Gastroesophageal sphincter (tissue), 4 donors: Measurements from ENCODE around the gene TULP4. TPM values are rescaled to one million over a fixed set of nuclear protein-coding genes. Genes with fewer than 3 reads are reported as not detected.

Experiments
- ATAC-seq: fragments of 150-250 bp; one replicate; pipeline ENCODE4 v1.9.1; 2016; ENCODE audit warnings: mild to moderate bottlenecking, moderate library complexity
- H3K27ac ChIP-seq, 4 donors: fragments of 200-600 bp; sonication (generic) in 3 of 4; 1 replicate in 3 of 4; 2 replicates in 1 of 4; pipeline ENCODE4 v1.5.1; 2016 to 2019
- H3K27me3 ChIP-seq: fragments of 200-600 bp; sonication (generic); one replicate; pipeline ENCODE4 v1.5.1; 2019
- H3K36me3 ChIP-seq, 2 donors: fragments of 200-600 bp; sonication (generic); one replicate each; pipeline ENCODE4 v1.5.1; 2019; ENCODE audit warnings: control low read depth in 1 of 2
- H3K4me1 ChIP-seq, 3 donors: fragments of 200-600 bp; sonication (generic); 1 replicate in 2 of 3; 2 replicates in 1 of 3; pipeline ENCODE4 v1.5.1; 2016 to 2019; ENCODE audit warnings: control low read depth in 2 of 3
- H3K4me3 ChIP-seq, 2 donors: fragments of 200-600 bp; sonication (generic); one replicate each; pipeline ENCODE4 v1.5.1; 2019; ENCODE audit warnings: mild to moderate bottlenecking in 1 of 2, moderate library complexity in 1 of 2
- H3K9me3 ChIP-seq, 3 donors: fragments of 200-600 bp; sonication (generic); one replicate each; pipeline ENCODE4 v1.5.1; 2017 to 2019; ENCODE audit warnings: control low read depth in 2 of 3
- CTCF ChIP-seq, 4 experiments: fragments of 200-600 bp in 2 of 4; fragments of 450-650 bp in 2 of 4; sonication (generic) in 1 of 4; IDR thresholded peaks; one replicate each; pipeline ENCODE4 v1.5.1; 2017 to 2019; ENCODE audit warnings: antibody characterized with exemption in 4 of 4, mild to moderate bottlenecking in 2 of 4, moderate library complexity in 2 of 4
- EP300 ChIP-seq: sonication (generic); formaldehyde crosslinking; IDR thresholded peaks from one replicate; pipeline ENCODE4 v1.6.1; 2017; ENCODE audit warnings: antibody characterized with exemption, mild to moderate bottlenecking
- POLR2A ChIP-seq, 2 donors: fragments of 450-650 bp; IDR thresholded peaks; one replicate each; pipeline ENCODE4 v1.6.1; 2017; ENCODE audit warnings: antibody characterized with exemption in 2 of 2, mild to moderate bottlenecking in 2 of 2, moderate library complexity in 1 of 2
- POLR2AphosphoS5 ChIP-seq: sonication (generic); formaldehyde crosslinking; IDR thresholded peaks from one replicate; pipeline ENCODE4 v1.6.1; 2017; ENCODE audit warnings: antibody characterized with exemption
- WGBS, 2 donors: methylation state at CpG; one replicate each; pipeline ENCODE4 v1.1.5; 2018; ENCODE audit warnings: low coverage in 1 of 2; 5-methylcytosine and 5-hydroxymethylcytosine counted together
- total RNA-seq, 4 donors: library from RNA; depleted of rRNA; stranded (reverse); fragments of >200 nt; gene quantifications; one replicate each; pipeline ENCODE4 v1.1.0, GENCODE V29; 2016

The TULP4 gene
- total RNA-seq, 4 donors from 2014 or later: 159 to 244 (median 201) TPM

- 86 to 90% methylated on average over 4 to 5 of the region's 5 CpGs for WGBS, 2 donors
- no peaks in the 10 kb centered on the region for H3K9me3 ChIP-seq
- peaks cover 0 to 14% of the 10 kb centered on the region in 2 donors for H3K36me3 ChIP-seq
- no peak for ATAC-seq
- no peak overlapping the region for H3K4me3 ChIP-seq
- no peak for TF ChIP-seq POLR2A (IDR thresholded peaks at IDR 0.05)
- no peak for TF ChIP-seq POLR2AphosphoS5
- no peak for TF ChIP-seq EP300
- TF ChIP-seq CTCF (IDR thresholded peaks at IDR 0.05): no peak
- no peaks in the 10 kb centered on the region for H3K27me3 ChIP-seq
- H3K27ac ChIP-seq: no peak overlapping the region
- H3K4me1 ChIP-seq: peaks cover 0 to 15% (median 5%) of the 10 kb centered on the region in 3 donors
Measured at GRCh38 chr6:158445426-158446085, 133.3 kb downstream of the TULP4 start.

GRCh38 chr6:158448856-158449255 lies 136.6 kb downstream of the TULP4 start:
- Histone ChIP-seq H3K4me1 (no peaks in the 10 kb centered on the region), H3K27me3 (no peaks in the 10 kb centered on the region), H3K36me3 (peaks cover 0 to 40% of the 10 kb centered on the region in 2 donors), H3K4me3 (no peak overlapping the region), H3K9me3 (no peaks in the 10 kb centered on the region), H3K27ac (no peak overlapping the region)
- WGBS, 2 donors: 50 to 98% methylated on average over 1 to 7 of the region's 14 CpGs
- no peak for TF ChIP-seq POLR2AphosphoS5
- no peak for TF ChIP-seq CTCF (IDR thresholded peaks at IDR 0.05)
- no peak for TF ChIP-seq EP300
- TF ChIP-seq POLR2A (IDR thresholded peaks at IDR 0.05): no peak
- ATAC-seq: no peak

GRCh38 chr6:158452191-158452590 lies 139.9 kb downstream of the TULP4 start:
- no peak for TF ChIP-seq CTCF (IDR thresholded peaks at IDR 0.05)
- TF ChIP-seq POLR2AphosphoS5: no peak
- no peak for TF ChIP-seq POLR2A (IDR thresholded peaks at IDR 0.05)
- TF ChIP-seq EP300: no peak
- Histone ChIP-seq H3K27ac (no peak overlapping the region), H3K9me3 (no peaks in the 10 kb centered on the region), H3K36me3 (peaks cover 0 to 52% of the 10 kb centered on the region in 2 donors), H3K4me1 (no peaks in the 10 kb centered on the region), H3K27me3 (no peaks in the 10 kb centered on the region), H3K4me3 (no peak overlapping the region)
- ATAC-seq: no peak
- WGBS, 2 donors: 94 to 100% methylated on average over 1 to 3 of the region's 7 CpGs

- no peaks in the 10 kb centered on the region for H3K9me3 ChIP-seq
- H3K27me3 ChIP-seq: no peaks in the 10 kb centered on the region
- H3K4me1 ChIP-seq: no peaks in the 10 kb centered on the region
- 92 to 95% methylated on average over 2 to 5 of the region's 7 CpGs for WGBS, 2 donors
- peaks cover 0 to 54% of the 10 kb centered on the region in 2 donors for H3K36me3 ChIP-seq
- ATAC-seq: no peak
- no peak for TF ChIP-seq POLR2AphosphoS5
- TF ChIP-seq EP300: no peak
- no peak for TF ChIP-seq POLR2A (IDR thresholded peaks at IDR 0.05)
- TF ChIP-seq CTCF (IDR thresholded peaks at IDR 0.05): no peak
- H3K4me3 ChIP-seq: no peak overlapping the region
- no peak overlapping the region for H3K27ac ChIP-seq
Measured at GRCh38 chr6:158457131-158457530, 144.9 kb downstream of the TULP4 start.

- no peaks in the 10 kb centered on the region for H3K27me3 ChIP-seq
- no peak overlapping the region for H3K27ac ChIP-seq
- ATAC-seq: no peak
- no peaks in the 10 kb centered on the region for H3K9me3 ChIP-seq
- H3K36me3 ChIP-seq: peaks cover 0 to 54% of the 10 kb centered on the region in 2 donors
- 86 to 92% methylated on average over 4 of the region's 4 CpGs for WGBS, 2 donors
- H3K4me1 ChIP-seq: no peaks in the 10 kb centered on the region
- TF ChIP-seq POLR2AphosphoS5 (no peak), POLR2A (IDR thresholded peaks at IDR 0.05) (no peak), CTCF (IDR thresholded peaks at IDR 0.05) (no peak), EP300 (no peak)
- H3K4me3 ChIP-seq: no peak overlapping the region
Measured at GRCh38 chr6:158457616-158458278, 145.5 kb downstream of the TULP4 start.
